A673 (cell line): ENCODE measurements around the gene MORN1.

ENCODE experiments used
- EZH2 ChIP-seq: fragments of 200-600 bp; sonication (generic); IDR thresholded peaks from 2 replicates; pipeline ENCODE4 v1.6.1; 2017; ENCODE audit warnings: borderline replicate concordance, low read depth, mild to moderate bottlenecking, mixed read lengths, antibody characterized with exemption, low read length; ENCODE audit not compliant: poor library complexity, severe bottlenecking
- TF ChIP-seq, protein P1 (sequence below): fragments of 300-800, 200-600 bp; sonication (generic); conservative IDR thresholded peaks from 2 replicates; pipeline ENCODE4 v1.5.1; 2017; ENCODE audit warnings: low read depth, mild to moderate bottlenecking, antibody characterized with exemption, low read length, moderate library complexity, mixed read lengths

DNA sequence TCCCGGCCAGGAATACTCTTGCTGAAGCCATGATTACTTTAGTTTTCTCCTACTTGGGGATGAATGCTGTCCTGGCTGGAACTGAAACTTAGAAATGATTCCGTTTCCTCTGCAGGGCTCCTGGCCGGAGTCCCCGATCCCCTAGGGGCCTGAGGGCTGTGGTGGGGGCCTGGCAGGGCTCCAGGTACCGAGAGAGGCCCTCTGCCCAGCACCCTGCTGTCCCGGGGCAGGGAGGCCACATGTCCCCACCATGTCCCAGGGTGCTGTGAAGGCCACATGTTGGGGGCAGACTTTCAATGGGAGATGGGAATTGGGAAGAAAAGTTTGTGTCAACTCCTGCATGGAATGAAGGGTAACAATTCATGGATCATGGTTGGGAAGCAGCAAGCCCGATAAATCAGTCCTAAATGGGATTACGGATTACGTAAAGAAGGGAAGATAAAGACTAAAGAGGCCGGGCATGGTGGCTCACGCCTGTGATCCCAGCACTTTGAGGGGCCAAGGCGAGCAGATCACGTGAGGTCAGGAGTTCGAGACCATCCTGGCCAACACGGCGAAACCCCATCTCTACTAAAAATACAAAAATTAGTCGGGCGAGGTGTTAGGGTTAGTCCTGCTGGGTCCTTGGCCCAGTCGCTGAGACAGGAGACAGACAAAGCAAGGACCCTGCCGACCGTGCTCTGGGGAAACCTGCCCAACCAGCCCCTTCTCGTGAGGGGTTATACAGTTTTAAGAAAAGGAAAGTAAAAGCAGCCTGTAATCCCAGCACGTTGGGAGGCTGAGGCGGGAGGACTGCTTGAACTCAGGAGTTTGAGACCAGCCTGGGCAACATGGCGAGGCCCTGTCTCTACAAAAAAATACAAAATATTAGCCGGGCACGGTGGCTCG lies 37.6 kb downstream of the MORN1 start:
- TF ChIP-seq, protein P1, sequence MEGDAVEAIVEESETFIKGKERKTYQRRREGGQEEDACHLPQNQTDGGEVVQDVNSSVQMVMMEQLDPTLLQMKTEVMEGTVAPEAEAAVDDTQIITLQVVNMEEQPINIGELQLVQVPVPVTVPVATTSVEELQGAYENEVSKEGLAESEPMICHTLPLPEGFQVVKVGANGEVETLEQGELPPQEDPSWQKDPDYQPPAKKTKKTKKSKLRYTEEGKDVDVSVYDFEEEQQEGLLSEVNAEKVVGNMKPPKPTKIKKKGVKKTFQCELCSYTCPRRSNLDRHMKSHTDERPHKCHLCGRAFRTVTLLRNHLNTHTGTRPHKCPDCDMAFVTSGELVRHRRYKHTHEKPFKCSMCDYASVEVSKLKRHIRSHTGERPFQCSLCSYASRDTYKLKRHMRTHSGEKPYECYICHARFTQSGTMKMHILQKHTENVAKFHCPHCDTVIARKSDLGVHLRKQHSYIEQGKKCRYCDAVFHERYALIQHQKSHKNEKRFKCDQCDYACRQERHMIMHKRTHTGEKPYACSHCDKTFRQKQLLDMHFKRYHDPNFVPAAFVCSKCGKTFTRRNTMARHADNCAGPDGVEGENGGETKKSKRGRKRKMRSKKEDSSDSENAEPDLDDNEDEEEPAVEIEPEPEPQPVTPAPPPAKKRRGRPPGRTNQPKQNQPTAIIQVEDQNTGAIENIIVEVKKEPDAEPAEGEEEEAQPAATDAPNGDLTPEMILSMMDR = no peak
- no peak for TF ChIP-seq EZH2
